B cell (primary cell): ENCODE data around the gene CEACAM16. TPM values are rescaled to one million over a fixed set of nuclear protein-coding genes. Genes with fewer than 3 reads are reported as not detected.

Experiments used
- ATAC-seq: fragments of 200-7000 bp; cut with Tn5 transposase; one replicate; pipeline ENCODE4 v1.10.0; 2021; ENCODE audit warnings: low read depth, mild to moderate bottlenecking, moderate number of reproducible peaks, moderate library complexity
- CTCF ChIA-PET: fragments of 350-600 bp; sonication (Branson Sonifier 250); formaldehyde crosslinking; loops from one replicate; lab custom pipeline; 2021; ENCODE audit warnings: antibody characterized with exemption, inconsistent platforms; lab: Charles Lee
- POLR2A ChIA-PET: fragments of 350-600 bp; sonication (Branson Sonifier 250); formaldehyde crosslinking; loops from one replicate; lab custom pipeline; 2021; ENCODE audit warnings: antibody characterized with exemption; lab: Charles Lee
- DNase-seq: peaks from one replicate; pipeline ENCODE4 v3.0.0; 2013
- H2AFZ ChIP-seq: 2 replicates; pipeline ENCODE4 v1.6.1; 2012; ENCODE audit warnings: mild to moderate bottlenecking, low read depth, low read length; ENCODE audit not compliant: insufficient read depth, poor library complexity, severe bottlenecking
- H3K27ac ChIP-seq, 2 donors: 1 replicate in 1 of 2; 2 replicates in 1 of 2; pipeline ENCODE4 v1.5.1; 2012 to 2013; ENCODE audit warnings: low read length in 2 of 2, mild to moderate bottlenecking in 2 of 2, moderate library complexity in 1 of 2
- H3K27me3 ChIP-seq, 4 experiments: fragments of 200-600 bp in 1 of 4; sonication (generic) in 1 of 4; replicated peaks in 1 of 4; 1 replicate in 2 of 4; 2 replicates in 2 of 4; pipeline versions ENCODE4 v1.6.1 to v1.7.0; 2013 to 2016; ENCODE audit warnings: low read length in 3 of 4, mild to moderate bottlenecking in 2 of 4, mixed read lengths in 1 of 4, moderate library complexity in 1 of 4; ENCODE audit not compliant: insufficient read depth in 4 of 4, control insufficient read depth in 3 of 4; ENCODE audit errors: control extremely low read depth in 1 of 4
- H3K36me3 ChIP-seq, 2 experiments: replicated peaks in 1 of 2; 1 replicate in 1 of 2; 2 replicates in 1 of 2; pipeline versions ENCODE4 v1.6.1 to v1.7.1; 2013; ENCODE audit warnings: low read length in 1 of 2; ENCODE audit not compliant: insufficient read depth in 2 of 2, control insufficient read depth in 1 of 2; ENCODE audit errors: control extremely low read depth in 1 of 2, extremely low read depth in 1 of 2
- H3K4me1 ChIP-seq, 2 donors: fragments of 200-600 bp in 1 of 2; sonication (generic) in 1 of 2; 1 replicate in 1 of 2; 2 replicates in 1 of 2; pipeline versions ENCODE4 v1.5.1 to v1.6.1; 2013 to 2017; ENCODE audit warnings: low read length in 2 of 2; ENCODE audit not compliant: control insufficient read depth in 2 of 2, insufficient read depth in 2 of 2
- H3K4me2 ChIP-seq: replicated peaks from 2 replicates; pipeline ENCODE3; 2012; ENCODE audit warnings: mild to moderate bottlenecking, low read depth, low read length; ENCODE audit not compliant: poor library complexity, severe bottlenecking
- H3K4me3 ChIP-seq, 5 experiments: fragments of 200-600 bp in 1 of 5; sonication (generic) in 1 of 5; 1 replicate in 3 of 5; 2 replicates in 2 of 5; pipeline versions ENCODE4 v1.5.1 to v1.7.0; 2011 to 2016; ENCODE audit warnings: low read length in 4 of 5, mild to moderate bottlenecking in 4 of 5, low read depth in 2 of 5, control low read depth in 1 of 5, moderate library complexity in 1 of 5; ENCODE audit not compliant: insufficient read depth in 1 of 5; ENCODE audit errors: control extremely low read depth in 1 of 5, extremely low read depth in 1 of 5
- H3K79me2 ChIP-seq: fragments of 200-600 bp; sonication (generic); one replicate; pipeline ENCODE4 v1.6.0; 2016; ENCODE audit warnings: low read length; ENCODE audit not compliant: control insufficient read depth, insufficient read depth
- H3K9ac ChIP-seq: fragments of 200-600 bp; sonication (generic); 2 replicates; pipeline ENCODE4 v1.6.1; 2017; ENCODE audit warnings: mild to moderate bottlenecking, low read length, moderate library complexity
- H3K9me3 ChIP-seq, 3 donors: one replicate each; pipeline versions ENCODE4 v1.6.1 to v1.7.1; 2013; ENCODE audit warnings: low read length in 2 of 3; ENCODE audit not compliant: control insufficient read depth in 2 of 3, insufficient read depth in 1 of 3; ENCODE audit errors: control extremely low read depth in 1 of 3
- H4K20me1 ChIP-seq: 2 replicates; pipeline ENCODE4 v1.6.0; 2012; ENCODE audit warnings: mild to moderate bottlenecking, low read length; ENCODE audit not compliant: insufficient read depth, control insufficient read depth, poor library complexity, severe bottlenecking
- H3K27ac Mint-ChIP-seq: one replicate; pipeline ENCODE4 v1.8.0; 2021; ENCODE audit warnings: mixed read lengths
- H3K27me3 Mint-ChIP-seq: one replicate; pipeline ENCODE4 v1.8.0; 2021; ENCODE audit warnings: mixed read lengths
- H3K4me1 Mint-ChIP-seq: one replicate; pipeline ENCODE4 v1.8.0; 2021; ENCODE audit warnings: mixed read lengths
- H3K4me3 Mint-ChIP-seq: one replicate; pipeline ENCODE4 v1.8.0; 2021; ENCODE audit warnings: mixed read lengths
- H3K9me3 Mint-ChIP-seq: one replicate; pipeline ENCODE4 v1.8.0; 2022; ENCODE audit warnings: mixed read lengths; ENCODE audit not compliant: insufficient read depth
- EZH2 ChIP-seq: IDR thresholded peaks from 2 replicates; pipeline ENCODE4 v1.6.1; 2012; ENCODE audit warnings: borderline replicate concordance, low read depth, mild to moderate bottlenecking, moderate library complexity, low read length; ENCODE audit not compliant: insufficient read depth, poor library complexity, severe bottlenecking
- WGBS: methylation state at CpG from one replicate; pipeline ENCODE4 v1.1.5; 2013; ENCODE audit warnings: missing lambda C conversion rate; ENCODE audit not compliant: insufficient coverage; 5-methylcytosine and 5-hydroxymethylcytosine counted together
- intact Hi-C: fragments of 100-400 bp; cut with micrococcal nuclease; formaldehyde crosslinking; loops from one replicate; pipeline ENCODE4 v1.10.0; 2022
- polyA plus RNA-seq: library from polyadenylated mRNA; depleted of rRNA; stranded (reverse); fragments of >200 nt; gene quantifications from 2 replicates; pipeline ENCODE4 v1.2.3, GENCODE V29; 2012
- total RNA-seq, 2 donors: library from RNA; stranded (reverse); fragments of 120-200 nt in 1 of 2; gene quantifications; 1 replicate in 1 of 2; 2 replicates in 1 of 2; pipeline versions ENCODE4 v1.2.3 to v1.2.4, GENCODE V29; 2013 to 2022
- TF ChIP-seq, protein P1 (sequence below): fragments of 200-600 bp; IDR thresholded peaks from one replicate; pipeline ENCODE4 v1.8.0; 2022; ENCODE audit warnings: antibody characterized with exemption, mild to moderate bottlenecking

Gene CEACAM16
- total and polyA plus RNA-seq, 2 donors (not counting 1 experiment from before 2014, with no cell fraction given), result not detected

DNA sequence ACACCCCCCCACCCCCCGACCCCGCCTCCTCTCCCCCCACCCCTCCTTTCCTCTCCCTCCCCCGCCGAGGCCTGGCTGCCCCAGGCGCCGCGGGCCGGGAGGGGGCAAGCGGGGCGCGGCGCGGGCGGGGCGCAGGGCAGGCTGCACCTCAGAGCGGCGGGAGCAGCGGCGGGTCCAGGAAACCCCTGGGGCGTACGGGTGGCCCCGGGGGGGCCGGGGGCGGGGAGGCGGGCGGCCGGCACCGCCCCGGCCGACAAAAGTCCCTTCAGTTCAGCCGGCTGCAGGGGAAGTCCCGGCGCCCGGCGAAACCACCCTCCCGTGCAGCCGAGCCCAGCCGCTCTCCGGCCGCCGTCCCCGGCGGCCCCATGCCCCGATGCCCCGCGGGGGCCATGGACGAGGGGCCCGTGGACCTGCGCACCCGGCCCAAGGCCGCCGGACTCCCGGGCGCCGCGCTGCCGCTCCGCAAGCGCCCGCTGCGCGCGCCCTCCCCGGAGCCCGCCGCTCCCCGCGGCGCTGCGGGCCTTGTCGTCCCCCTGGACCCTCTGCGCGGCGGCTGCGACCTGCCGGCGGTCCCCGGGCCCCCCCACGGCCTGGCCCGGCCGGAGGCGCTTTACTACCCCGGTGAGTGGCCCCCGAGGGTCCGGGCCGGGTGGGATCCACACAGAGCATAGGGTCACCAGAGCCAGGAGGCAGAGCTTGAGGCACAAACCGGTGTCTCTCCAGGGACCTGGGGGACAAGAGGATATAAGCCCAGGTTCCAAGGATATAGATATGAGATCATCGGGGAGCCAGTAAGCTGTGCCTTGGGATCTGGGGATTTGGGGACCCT lies 49.7 kb downstream of the CEACAM16 start, which contains the start of gene BCL3:
Gene BCL3 (plus strand): TSS at position 283 of the 829 bp plus-strand sequence. CDS start 83 bp downstream, at position 366.
- POLR2A ChIA-PET, result interaction anchor here (0.5 to 6.2 kb wide), 4 partner anchors 18 to 142 kb away, joined by 3 to 65 read pairs (median 4); no protein-coding TSS in a partner anchor
- intact Hi-C loops, result loop anchor here (1.0 kb wide), 1 partner anchor 22 kb away; no protein-coding TSS in a partner anchor
- Mint-ChIP-seq H3K9me3 (no peaks in the 10 kb centered on the region), H3K4me1 (peaks cover 59% of the 10 kb centered on the region), H3K27me3 (no peaks in the 10 kb centered on the region), H3K4me3 (peak within 1 kb of the TSS; percentile 97), H3K27ac (peak within 1 kb of the TSS; percentile 93)
- DNase-seq (peak; percentile 89), ATAC-seq (peak; percentile 50)
- WGBS, result under 1% methylated on average over 83 of the region's 88 CpGs
- H3K4me2 ChIP-seq, result peak within 1 kb of the TSS; percentile 86
- peak within 1 kb of the TSS; percentile 89 to 92 for H3K27ac ChIP-seq
- H3K9ac ChIP-seq, result peak within 1 kb of the TSS; percentile 73
- peak within 1 kb of the TSS; percentile 63 for H2AFZ ChIP-seq
- H3K4me1 ChIP-seq, result peaks cover 53 to 63% of the 10 kb centered on the region in 2 donors
- no peaks in the 10 kb centered on the region for H3K27me3 ChIP-seq
- H4K20me1 ChIP-seq, result no peaks in the 10 kb centered on the region
- H3K79me2 ChIP-seq, result no peaks in the 10 kb centered on the region
- CTCF ChIA-PET, result interaction anchor here (4.0 to 6.2 kb wide), 2 partner anchors 22 to 25 kb away, joined by 23 to 84 read pairs; no protein-coding TSS in a partner anchor
- no peaks in the 10 kb centered on the region for H3K9me3 ChIP-seq
- peaks cover 2 to 9% of the 10 kb centered on the region in 2 experiments for H3K36me3 ChIP-seq
- H3K4me3 ChIP-seq, result peak within 1 kb of the TSS; percentile 58 to 95 (median 81)
- TF ChIP-seq, protein P1, sequence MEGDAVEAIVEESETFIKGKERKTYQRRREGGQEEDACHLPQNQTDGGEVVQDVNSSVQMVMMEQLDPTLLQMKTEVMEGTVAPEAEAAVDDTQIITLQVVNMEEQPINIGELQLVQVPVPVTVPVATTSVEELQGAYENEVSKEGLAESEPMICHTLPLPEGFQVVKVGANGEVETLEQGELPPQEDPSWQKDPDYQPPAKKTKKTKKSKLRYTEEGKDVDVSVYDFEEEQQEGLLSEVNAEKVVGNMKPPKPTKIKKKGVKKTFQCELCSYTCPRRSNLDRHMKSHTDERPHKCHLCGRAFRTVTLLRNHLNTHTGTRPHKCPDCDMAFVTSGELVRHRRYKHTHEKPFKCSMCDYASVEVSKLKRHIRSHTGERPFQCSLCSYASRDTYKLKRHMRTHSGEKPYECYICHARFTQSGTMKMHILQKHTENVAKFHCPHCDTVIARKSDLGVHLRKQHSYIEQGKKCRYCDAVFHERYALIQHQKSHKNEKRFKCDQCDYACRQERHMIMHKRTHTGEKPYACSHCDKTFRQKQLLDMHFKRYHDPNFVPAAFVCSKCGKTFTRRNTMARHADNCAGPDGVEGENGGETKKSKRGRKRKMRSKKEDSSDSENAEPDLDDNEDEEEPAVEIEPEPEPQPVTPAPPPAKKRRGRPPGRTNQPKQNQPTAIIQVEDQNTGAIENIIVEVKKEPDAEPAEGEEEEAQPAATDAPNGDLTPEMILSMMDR, result no peak
- TF ChIP-seq EZH2, result no peak
